K562 (cell line): Measurements from ENCODE around the gene COL7A1. TPM values are rescaled to one million over a fixed set of nuclear protein-coding genes. Genes with fewer than 3 reads are reported as not detected.

ENCODE experiments used
- E2F8 ChIP-seq: fragments of 450-650 bp; IDR thresholded peaks from 2 replicates; pipeline ENCODE4 v1.7.1; 2018; ENCODE audit warnings: mild to moderate bottlenecking, low read depth; ENCODE audit not compliant: partially characterized antibody
- HMGN3 ChIP-seq: IDR thresholded peaks from 2 replicates; pipeline ENCODE4 v1.6.1; 2011; ENCODE audit warnings: borderline replicate concordance, low read depth, mild to moderate bottlenecking, mixed read lengths, low read length; ENCODE audit not compliant: insufficient read length; ENCODE audit errors: extremely low read depth
- KDM5B ChIP-seq: fragments of 200-600 bp; sonication (generic); IDR thresholded peaks from 2 replicates; pipeline ENCODE4 v1.6.1; 2012; ENCODE audit warnings: low read depth, mild to moderate bottlenecking, moderate library complexity, low read length, control low read depth, inconsistent platforms; ENCODE audit not compliant: insufficient replicate concordance
- KLF16 ChIP-seq: IDR thresholded peaks from 2 replicates; pipeline ENCODE4 v1.6.1; 2016; ENCODE audit warnings: antibody characterized with exemption
- PHF8 ChIP-seq: fragments of 200-600 bp; sonication (generic); IDR thresholded peaks from 2 replicates; pipeline ENCODE4 v1.6.1; 2012; ENCODE audit warnings: mixed run types, mild to moderate bottlenecking, inconsistent platforms, low read length, moderate library complexity, borderline replicate concordance
- PTRF ChIP-seq: fragments of 450-650 bp; IDR thresholded peaks from 2 replicates; pipeline ENCODE4 v1.6.1; 2016; ENCODE audit warnings: mild to moderate bottlenecking, missing genetic modification characterization, missing compliant biosample characterization
- REST ChIP-seq, 2 experiments: fragments of 450-650 bp; formaldehyde crosslinking in 1 of 2; IDR thresholded peaks; 2 replicates each; pipeline versions ENCODE4 v1.4.0 to v1.6.1; 2014 to 2020; ENCODE audit warnings: mild to moderate bottlenecking in 2 of 2, borderline replicate concordance in 1 of 2, low read depth in 1 of 2
- TCF15 ChIP-seq: fragments of 250-450 bp; sonication (Bioruptor Pico); IDR thresholded peaks from 2 replicates; pipeline ENCODE4 v1.8.0; 2022; ENCODE audit warnings: moderate library complexity, mild to moderate bottlenecking, inconsistent platforms
- USF1 ChIP-seq: sonication (generic); formaldehyde crosslinking; IDR thresholded peaks from 2 replicates; pipeline ENCODE4 v1.9.0; 2022; ENCODE audit warnings: mild to moderate bottlenecking, missing genetic modification reagents
- ZFPM2 ChIP-seq: fragments of 250-450 bp; sonication (Bioruptor Pico); IDR thresholded peaks from 2 replicates; pipeline ENCODE4 v1.5.1; 2022; ENCODE audit warnings: mild to moderate bottlenecking
- ZNF311 ChIP-seq: fragments of 250-450 bp; sonication (Bioruptor Pico); IDR thresholded peaks from 2 replicates; pipeline ENCODE4 v1.4.0; 2020; ENCODE audit warnings: mild to moderate bottlenecking, moderate library complexity
- ZNF695 ChIP-seq: fragments of 450-650 bp; formaldehyde crosslinking; IDR thresholded peaks from 2 replicates; pipeline ENCODE4 v1.4.0; 2020; ENCODE audit warnings: mild to moderate bottlenecking, moderate library complexity
- polyA plus RNA-seq, 8 experiments: library from polyadenylated mRNA; depleted of rRNA in 4 of 8; stranded (reverse) in 5 of 8; unstranded in 3 of 8; fragments of >200 nt; fragmentation: Nextera tagmentation in 2 of 8; fragmentation: Illumina TruSeq in 1 of 8; extraction: Ambion mirVana in 2 of 8; extraction: Trizol in 1 of 8; gene quantifications; 2 replicates each; pipeline versions ENCODE4 v1.2.1 to v1.2.3, GENCODE V29; 2011 to 2014; ENCODE audit warnings: inconsistent platforms in 1 of 8, missing spikeins in 1 of 8
- total RNA-seq, 7 experiments: library from RNA; depleted of rRNA in 6 of 7; stranded (reverse); fragments of >200 nt in 6 of 7; fragmentation: Illumina TruSeq in 2 of 7; extraction: Trizol in 2 of 7; gene quantifications; 2 replicates each; pipeline versions ENCODE4 v1.2.1 to v1.2.3, GENCODE V29; 2011 to 2021; ENCODE audit warnings: low replicate concordance in 1 of 7

COL7A1 gene
- total and polyA plus RNA-seq, 9 of the 15 experiments (the other 6 are each of a cell fraction or from before 2014, with no cell fraction given): 0.09 to 0.66 (median 0.35) TPM; not detected in 3

GRCh38 chr3:48635222-48636021 is 40.3 kb upstream of the COL7A1 start, which contains the start of gene SLC26A6 (continued):
- TF ChIP-seq KDM5B (peak; percentile 57), KLF16 (no peak), ZNF695 (no peak), PTRF (tag) (no peak), PHF8 (peak; percentile 53; the same call in 1 of the 2 replicates), HMGN3 (peak; percentile 72), REST (IDR thresholded peaks at IDR 0.05; ENCODE audit: borderline replicate concordance) (peak; percentile 60), REST (CRISPR knock-in tag; IDR thresholded peaks at IDR 0.05; ENCODE audit: low read depth) (no peak; the same call in 1 of the 2 replicates), E2F8 (peak; percentile 12), ZNF311 (no peak), ZFPM2 (CRISPR knock-in tag) (no peak), USF1 (CRISPR knock-in tag) (no peak), TCF15 (no peak)
